Measurements from ENCODE around the gene RGS5.
"Not testable (repeated sequence)": the region's sequence is repeated elsewhere in the genome, so short reads cannot be mapped to it uniquely, and the experiment has no call there.

Gene RGS5, protein sequence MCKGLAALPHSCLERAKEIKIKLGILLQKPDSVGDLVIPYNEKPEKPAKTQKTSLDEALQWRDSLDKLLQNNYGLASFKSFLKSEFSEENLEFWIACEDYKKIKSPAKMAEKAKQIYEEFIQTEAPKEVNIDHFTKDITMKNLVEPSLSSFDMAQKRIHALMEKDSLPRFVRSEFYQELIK

GRCh38 chr1:163202833-163203451 lies at the start of gene RGS5:
Gene RGS5 (minus strand): TSS chr1:163202916. CDS start chr1:163202835, 81 bp downstream.
- Histone ChIP-seq H3K4me3 (no peak within 1 kb of the TSS), H3K9me3 (no peaks in the 10 kb centered on the region)
- no peak for DNase-seq (ENCODE audit: low spot score in 2 of 2)

DNA sequence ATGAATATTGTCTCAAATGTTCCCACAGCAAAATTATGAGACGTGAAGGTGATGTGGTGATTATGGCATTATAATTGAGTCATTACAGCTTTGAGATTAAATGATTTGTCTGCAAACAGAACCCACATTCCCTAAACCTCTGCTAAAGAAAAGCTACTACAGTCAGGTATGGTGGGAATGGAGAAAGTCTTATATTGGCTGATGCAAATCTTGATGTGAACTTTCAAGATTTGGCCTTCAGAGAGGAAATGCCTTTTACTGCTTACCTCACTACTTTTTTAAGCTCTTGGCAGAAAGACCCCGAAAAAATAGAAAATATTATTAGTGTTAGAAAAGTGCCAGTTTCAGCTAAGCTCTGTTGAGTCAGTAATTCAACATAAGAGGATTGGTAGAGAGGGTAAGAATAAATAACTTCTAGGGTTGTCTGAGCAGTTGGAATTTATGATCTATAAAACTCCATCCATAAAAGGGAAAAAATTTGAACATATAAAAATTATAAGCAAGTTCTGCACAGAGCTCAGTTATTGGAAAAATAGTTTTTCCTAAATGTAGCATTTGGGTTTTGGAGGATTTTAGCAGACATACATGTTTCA lies 47.8 kb upstream of the RGS5 start:
- no peaks in the 10 kb centered on the region for H3K4me1 ChIP-seq
- H3K4me3 ChIP-seq: no peak overlapping the region
- no peak for DNase-seq (ENCODE audit: low spot score in 2 of 2)
- in situ Hi-C loops (cut with MboI; ENCODE audit: low sequenced_read_pairs): no loop called here
- H3K9me3 ChIP-seq: no peaks in the 10 kb centered on the region
- no peaks in the 10 kb centered on the region for H3K36me3 ChIP-seq (replicated peaks)
- H3K27me3 ChIP-seq (ENCODE audit: low read depth): no peaks in the 10 kb centered on the region

More at GRCh38 chr1:163202833-163203451, at the start of gene RGS5:
- Histone ChIP-seq H3K27me3 (ENCODE audit: low read depth) (no peaks in the 10 kb centered on the region), H3K4me1 (no peaks in the 10 kb centered on the region), H3K36me3 (replicated peaks) (no peaks in the 10 kb centered on the region)
- in situ Hi-C loops (cut with MboI; ENCODE audit: low sequenced_read_pairs): no loop called here

- H3K9me3 ChIP-seq: no peaks in the 10 kb centered on the region
- no peaks in the 10 kb centered on the region for H3K27me3 ChIP-seq (ENCODE audit: low read depth)
- in situ Hi-C loops (cut with MboI; ENCODE audit: low sequenced_read_pairs): no loop called here
- no peak for DNase-seq (ENCODE audit: low spot score in 2 of 2)
- H3K4me1 ChIP-seq: no peaks in the 10 kb centered on the region
- no peaks in the 10 kb centered on the region for H3K36me3 ChIP-seq (replicated peaks)
- no peak overlapping the region for H3K4me3 ChIP-seq
These were observed 45.3 kb upstream of the RGS5 start for GRCh38 chr1:163248064-163248463.

DNA sequence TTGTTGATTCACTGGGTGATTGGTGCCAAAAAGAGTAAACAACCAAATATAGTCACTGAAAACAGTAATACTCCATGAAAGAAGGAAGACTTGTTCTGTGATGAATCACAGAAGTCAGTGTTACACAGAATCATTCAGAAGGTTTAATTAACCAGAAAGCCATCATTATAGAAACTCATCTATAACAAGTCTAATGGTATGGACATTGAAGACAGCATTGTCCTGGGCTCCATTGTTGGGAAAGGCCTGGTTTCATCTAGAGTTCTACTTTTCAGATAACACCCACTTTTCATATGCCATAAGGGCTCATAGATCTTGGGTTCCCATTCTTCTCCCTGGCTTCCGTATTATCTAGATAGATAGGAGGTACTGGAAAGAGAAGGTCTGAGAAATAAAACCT lies 41.9 kb upstream of the RGS5 start:
- H3K4me1 ChIP-seq; in situ Hi-C loops (cut with MboI; ENCODE audit: low sequenced_read_pairs); DNase-seq (ENCODE audit: low spot score in 2 of 2): not testable (repeated sequence)

GRCh38 chr1:163241746-163242145 lies 39.0 kb upstream of the RGS5 start:
- Histone ChIP-seq H3K9me3 (no peaks in the 10 kb centered on the region), H3K4me1 (no peaks in the 10 kb centered on the region), H3K27me3 (ENCODE audit: low read depth) (no peaks in the 10 kb centered on the region), H3K4me3 (no peak overlapping the region), H3K36me3 (replicated peaks) (no peaks in the 10 kb centered on the region)
- no peak for DNase-seq (ENCODE audit: low spot score in 2 of 2)
- in situ Hi-C loops (cut with MboI; ENCODE audit: low sequenced_read_pairs): no loop called here

More for the DNA sequence above, 41.9 kb upstream of the RGS5 start:
- not testable (repeated sequence) for H3K27me3 ChIP-seq (ENCODE audit: low read depth); H3K9me3 ChIP-seq; H3K4me3 ChIP-seq; H3K36me3 ChIP-seq (replicated peaks)

DNA sequence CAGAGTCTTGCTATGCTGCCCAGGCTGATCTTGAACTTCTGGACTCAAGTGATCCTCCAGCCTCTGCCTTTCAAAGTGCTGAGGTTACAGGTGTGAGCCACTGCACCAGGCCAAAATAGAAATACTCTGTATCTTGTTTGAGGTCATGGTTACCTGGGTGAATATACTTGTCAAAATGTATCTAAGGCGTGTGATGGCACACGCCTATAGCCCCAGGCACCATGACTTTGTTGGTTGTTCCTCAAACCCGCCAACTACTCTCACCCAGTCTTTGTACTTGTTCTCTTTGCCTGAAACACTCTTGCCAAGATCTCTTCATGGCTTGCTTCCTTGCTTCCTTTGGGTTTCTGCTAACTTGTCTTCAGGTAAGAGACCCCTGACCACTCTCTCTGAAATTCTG lies 38.0 kb upstream of the RGS5 start:
- Histone ChIP-seq H3K36me3 (replicated peaks) (no peaks in the 10 kb centered on the region), H3K4me3 (no peak overlapping the region), H3K9me3 (no peaks in the 10 kb centered on the region), H3K27me3 (ENCODE audit: low read depth) (no peaks in the 10 kb centered on the region), H3K4me1 (no peaks in the 10 kb centered on the region)
- in situ Hi-C loops (cut with MboI; ENCODE audit: low sequenced_read_pairs): no loop called here
- no peak for DNase-seq (ENCODE audit: low spot score in 2 of 2)

- DNase-seq (ENCODE audit: low spot score in 2 of 2); H3K27me3 ChIP-seq (ENCODE audit: low read depth); H3K4me1 ChIP-seq; in situ Hi-C loops (cut with MboI; ENCODE audit: low sequenced_read_pairs); H3K9me3 ChIP-seq; H3K36me3 ChIP-seq (replicated peaks); H3K4me3 ChIP-seq: not testable (repeated sequence)
These were observed 30.9 kb upstream of the RGS5 start for GRCh38 chr1:163233643-163234042.

GRCh38 chr1:163231385-163231784 lies 28.7 kb upstream of the RGS5 start:
- DNase-seq (ENCODE audit: low spot score in 2 of 2): no peak
- H3K27me3 ChIP-seq (ENCODE audit: low read depth): no peaks in the 10 kb centered on the region
- in situ Hi-C loops (cut with MboI; ENCODE audit: low sequenced_read_pairs): no loop called here

GRCh38 chr1:163230827-163231226 lies 28.1 kb upstream of the RGS5 start:
- Histone ChIP-seq H3K36me3 (replicated peaks) (no peaks in the 10 kb centered on the region), H3K9me3 (no peaks in the 10 kb centered on the region), H3K4me1 (no peaks in the 10 kb centered on the region), H3K27me3 (ENCODE audit: low read depth) (no peaks in the 10 kb centered on the region), H3K4me3 (no peak overlapping the region)
- DNase-seq (ENCODE audit: low spot score in 2 of 2): no peak
- in situ Hi-C loops (cut with MboI; ENCODE audit: low sequenced_read_pairs): no loop called here

More at GRCh38 chr1:163231385-163231784, 28.7 kb upstream of the RGS5 start:
- no peaks in the 10 kb centered on the region for H3K9me3 ChIP-seq
- H3K4me1 ChIP-seq: no peaks in the 10 kb centered on the region
- H3K36me3 ChIP-seq (replicated peaks): no peaks in the 10 kb centered on the region
- no peak overlapping the region for H3K4me3 ChIP-seq

DNA sequence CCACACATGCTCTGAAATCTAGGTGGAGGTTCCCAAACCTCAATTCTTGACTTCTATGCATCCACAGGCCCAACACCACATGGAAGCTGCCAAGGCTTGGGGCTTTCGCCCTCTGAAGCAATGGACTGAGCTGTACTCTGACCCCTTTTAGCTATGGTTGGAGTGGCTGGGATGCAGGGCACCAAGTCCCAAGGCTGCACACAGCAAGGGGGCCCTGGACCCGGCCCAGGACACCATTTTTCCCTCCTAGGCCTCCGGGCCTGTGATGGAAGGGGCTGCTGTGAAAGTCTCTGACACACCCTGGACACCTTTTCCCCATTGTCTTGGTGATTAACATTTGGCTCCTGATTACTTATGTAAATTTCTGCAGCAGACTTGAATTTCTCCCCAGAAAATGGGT lies 25.6 kb upstream of the RGS5 start:
- H3K9me3 ChIP-seq; DNase-seq (ENCODE audit: low spot score in 2 of 2); H3K4me1 ChIP-seq; H3K36me3 ChIP-seq (replicated peaks); in situ Hi-C loops (cut with MboI; ENCODE audit: low sequenced_read_pairs); H3K27me3 ChIP-seq (ENCODE audit: low read depth); H3K4me3 ChIP-seq: not testable (repeated sequence)

GRCh38 chr1:163227126-163227525 lies 24.4 kb upstream of the RGS5 start:
- Histone ChIP-seq H3K36me3 (replicated peaks) (no peaks in the 10 kb centered on the region), H3K4me1 (no peaks in the 10 kb centered on the region), H3K9me3 (no peaks in the 10 kb centered on the region), H3K27me3 (ENCODE audit: low read depth) (no peaks in the 10 kb centered on the region), H3K4me3 (no peak overlapping the region)
- DNase-seq (ENCODE audit: low spot score in 2 of 2): no peak
- in situ Hi-C loops (cut with MboI; ENCODE audit: low sequenced_read_pairs): no loop called here

DNA sequence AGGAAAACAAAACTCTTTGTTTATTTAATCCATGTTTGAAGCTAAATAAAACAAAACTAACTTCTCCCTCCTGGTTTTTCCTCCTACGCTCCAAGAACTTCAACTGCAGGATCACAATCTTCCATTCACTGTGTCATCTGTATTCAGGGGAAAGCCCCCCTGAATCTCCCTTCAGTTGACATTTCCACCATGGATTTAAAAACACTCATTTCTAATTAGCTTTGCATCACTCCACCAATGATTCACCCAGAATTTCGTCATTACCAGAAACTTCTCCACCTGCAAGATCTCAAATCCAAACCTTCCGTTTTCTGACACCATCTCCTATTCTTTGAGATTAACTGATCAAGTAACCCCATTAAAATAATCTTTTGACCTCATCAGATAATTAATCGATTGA lies 10.9 kb upstream of the RGS5 start:
- Histone ChIP-seq H3K27me3 (ENCODE audit: low read depth) (peaks cover 6% of the 10 kb centered on the region), H3K36me3 (replicated peaks) (no peaks in the 10 kb centered on the region), H3K4me1 (no peaks in the 10 kb centered on the region), H3K4me3 (no peak overlapping the region), H3K9me3 (no peaks in the 10 kb centered on the region)
- DNase-seq (ENCODE audit: low spot score in 2 of 2): no peak
- in situ Hi-C loops (cut with MboI; ENCODE audit: low sequenced_read_pairs): no loop called here

DNA sequence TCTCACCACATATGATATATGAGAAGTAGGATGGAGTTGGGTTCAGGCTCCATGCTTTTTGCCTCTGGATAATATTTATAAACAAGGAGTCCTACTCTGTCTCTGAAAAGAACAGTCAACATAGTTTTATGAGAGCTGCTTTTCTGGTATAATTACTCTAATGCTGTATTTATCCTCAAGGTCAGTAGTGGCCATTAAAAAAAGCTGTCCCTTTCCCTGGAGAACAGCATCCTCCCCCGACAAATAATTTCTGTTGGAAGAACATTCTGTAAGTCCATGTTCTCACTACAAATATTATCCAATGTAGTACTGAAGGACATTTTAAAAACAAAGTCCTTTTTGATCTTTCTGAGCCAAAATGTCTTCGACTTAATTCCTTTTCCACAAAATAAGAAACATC lies 9.0 kb upstream of the RGS5 start:
- Histone ChIP-seq H3K4me1 (no peaks in the 10 kb centered on the region), H3K36me3 (replicated peaks) (no peaks in the 10 kb centered on the region), H3K4me3 (no peak overlapping the region), H3K9me3 (no peaks in the 10 kb centered on the region), H3K27me3 (ENCODE audit: low read depth) (peaks cover 6% of the 10 kb centered on the region)
- in situ Hi-C loops (cut with MboI; ENCODE audit: low sequenced_read_pairs): no loop called here
- DNase-seq (ENCODE audit: low spot score in 2 of 2): no peak

GRCh38 chr1:163205513-163205912 lies 2.8 kb upstream of the RGS5 start:
- H3K9me3 ChIP-seq: no peaks in the 10 kb centered on the region
- DNase-seq (ENCODE audit: low spot score in 2 of 2): no peak
- H3K4me1 ChIP-seq: no peaks in the 10 kb centered on the region
- no peak overlapping the region for H3K4me3 ChIP-seq
- in situ Hi-C loops (cut with MboI; ENCODE audit: low sequenced_read_pairs): no loop called here
- H3K36me3 ChIP-seq (replicated peaks): no peaks in the 10 kb centered on the region
- no peaks in the 10 kb centered on the region; the same call in 1 of the 2 replicates for H3K27me3 ChIP-seq (ENCODE audit: low read depth)
